Common myeloid progenitor, CD34-positive (primary cell): ENCODE measurements around the gene CNOT1.

Experiments
- CTCF ChIA-PET: fragments of 350-600 bp; sonication (Branson Sonifier 250); formaldehyde crosslinking; loops from one replicate; lab custom pipeline; 2021; ENCODE audit warnings: antibody characterized with exemption; lab: Charles Lee
- POLR2A ChIA-PET: fragments of 350-600 bp; sonication (Branson Sonifier 250); formaldehyde crosslinking; loops from one replicate; lab custom pipeline; 2021; ENCODE audit warnings: antibody characterized with exemption; lab: Charles Lee
- DNase-seq, 3 donors: peaks; one replicate each; pipeline versions ENCODE4 v3.0.0 to v3.0.0-alpha.2; 2013
- H3K27ac ChIP-seq, 2 experiments: 1 replicate in 1 of 2; 2 replicates in 1 of 2; pipeline ENCODE4 v1.7.0; 2013; ENCODE audit warnings: inconsistent platforms in 2 of 2, low read length in 2 of 2, mild to moderate bottlenecking in 2 of 2, low read depth in 1 of 2, moderate library complexity in 1 of 2; ENCODE audit not compliant: severe bottlenecking in 2 of 2, insufficient read depth in 1 of 2, poor library complexity in 1 of 2
- H3K27me3 ChIP-seq, 5 experiments: replicated peaks in 2 of 5; 1 replicate in 3 of 5; 2 replicates in 2 of 5; pipeline versions ENCODE4 v1.6.1 to v1.7.0; 2013; ENCODE audit warnings: low read length in 4 of 5, mild to moderate bottlenecking in 2 of 5, moderate library complexity in 2 of 5, inconsistent platforms in 1 of 5; ENCODE audit not compliant: insufficient read depth in 5 of 5, control insufficient read depth in 4 of 5
- H3K36me3 ChIP-seq, 4 experiments: 1 replicate in 2 of 4; 2 replicates in 2 of 4; pipeline versions ENCODE4 v1.6.1 to v1.7.0; 2013; ENCODE audit warnings: low read length in 3 of 4, control low read depth in 1 of 4, mild to moderate bottlenecking in 1 of 4; ENCODE audit not compliant: control insufficient read depth in 4 of 4, insufficient read depth in 4 of 4
- H3K4me1 ChIP-seq, 4 experiments: 1 replicate in 3 of 4; 2 replicates in 1 of 4; pipeline versions ENCODE4 v1.6.1 to v1.7.1; 2013; ENCODE audit warnings: low read length in 3 of 4, mild to moderate bottlenecking in 3 of 4, control low read depth in 1 of 4, inconsistent platforms in 1 of 4, moderate library complexity in 1 of 4; ENCODE audit not compliant: control insufficient read depth in 4 of 4, insufficient read depth in 4 of 4; ENCODE audit errors: control extremely low read depth in 1 of 4
- H3K4me3 ChIP-seq, 7 experiments: 1 replicate in 4 of 7; 2 replicates in 3 of 7; pipeline versions ENCODE4 v1.5.1 to v1.7.0; 2013; ENCODE audit warnings: mild to moderate bottlenecking in 7 of 7, low read length in 6 of 7, moderate library complexity in 6 of 7, inconsistent platforms in 2 of 7, low read depth in 2 of 7, control low read depth in 1 of 7; ENCODE audit not compliant: insufficient read depth in 4 of 7, control insufficient read depth in 1 of 7; ENCODE audit errors: extremely low read depth in 1 of 7
- H3K9me3 ChIP-seq, 5 experiments: 1 replicate in 4 of 5; 2 replicates in 1 of 5; pipeline versions ENCODE4 v1.6.1 to v1.7.1; 2013; ENCODE audit warnings: low read length in 4 of 5, mild to moderate bottlenecking in 2 of 5, inconsistent platforms in 1 of 5, low read depth in 1 of 5, moderate library complexity in 1 of 5; ENCODE audit not compliant: control insufficient read depth in 4 of 5, insufficient read depth in 2 of 5; ENCODE audit errors: control extremely low read depth in 1 of 5
- WGBS: methylation state at CpG from one replicate; pipeline ENCODE4 v1.1.5; 2013; ENCODE audit not compliant: insufficient coverage; 5-methylcytosine and 5-hydroxymethylcytosine counted together

Gene CNOT1

GRCh38 chr16:58542291-58542690 lies 87.3 kb downstream of the CNOT1 start:
- POLR2A ChIA-PET = no interaction called here
- DNase-seq = no peak
- H3K4me1 ChIP-seq = no peaks in the 10 kb centered on the region
- no peak overlapping the region for H3K27ac ChIP-seq
- H3K27me3 ChIP-seq = no peaks in the 10 kb centered on the region
- 94% methylated on average over 1 of the region's 1 CpG for WGBS
- H3K9me3 ChIP-seq = no peaks in the 10 kb centered on the region
- H3K4me3 ChIP-seq = no peak overlapping the region
- H3K36me3 ChIP-seq = peaks cover 50 to 92% (median 69%) of the 10 kb centered on the region in 4 experiments
- CTCF ChIA-PET = interaction anchor here (0.8 to 1.2 kb wide), 2 partner anchors 16 to 23 kb away, joined by 3 to 4 read pairs; no protein-coding TSS in a partner anchor

GRCh38 chr16:58541711-58542110 lies 87.9 kb downstream of the CNOT1 start:
- H3K9me3 ChIP-seq = no peaks in the 10 kb centered on the region
- no peaks in the 10 kb centered on the region for H3K4me1 ChIP-seq
- H3K36me3 ChIP-seq = peaks cover 55 to 92% (median 72%) of the 10 kb centered on the region in 4 experiments
- no peak overlapping the region for H3K4me3 ChIP-seq
- ChIA-PET CTCF (interaction anchor here (0.8 to 1.2 kb wide), 2 partner anchors 17 to 22 kb away, joined by 3 to 4 read pairs; no protein-coding TSS in a partner anchor), POLR2A (no interaction called here)
- WGBS = 100% methylated on average over 1 of the region's 2 CpGs
- no peaks in the 10 kb centered on the region for H3K27me3 ChIP-seq
- no peak for DNase-seq
- H3K27ac ChIP-seq = no peak overlapping the region

GRCh38 chr16:58537124-58537906 lies 92.3 kb downstream of the CNOT1 start:
- no peak overlapping the region for H3K4me3 ChIP-seq
- no peak for DNase-seq
- 86% methylated on average over 7 of the region's 10 CpGs for WGBS
- ChIA-PET POLR2A (no interaction called here), CTCF (interaction anchor here (1.3 kb wide), 1 partner anchor 25 kb away, joined by 3 read pairs; no protein-coding TSS in a partner anchor)
- H3K4me1 ChIP-seq = no peaks in the 10 kb centered on the region
- no peaks in the 10 kb centered on the region for H3K27me3 ChIP-seq
- peaks cover 38 to 92% (median 68%) of the 10 kb centered on the region in 4 experiments for H3K36me3 ChIP-seq
- no peaks in the 10 kb centered on the region for H3K9me3 ChIP-seq
- no peak overlapping the region for H3K27ac ChIP-seq

- Histone ChIP-seq H3K27me3 (no peaks in the 10 kb centered on the region), H3K36me3 (peaks cover 43 to 92% (median 67%) of the 10 kb centered on the region in 4 experiments), H3K4me3 (no peak overlapping the region), H3K9me3 (no peaks in the 10 kb centered on the region), H3K27ac (no peak overlapping the region), H3K4me1 (no peaks in the 10 kb centered on the region)
- 97% methylated on average over 4 of the region's 5 CpGs for WGBS
- POLR2A ChIA-PET = no interaction called here
- no peak for DNase-seq
- CTCF ChIA-PET = interaction anchor here (1.3 kb wide), 1 partner anchor 24 kb away, joined by 3 read pairs; no protein-coding TSS in a partner anchor
Measured at GRCh38 chr16:58536278-58536677, 93.3 kb downstream of the CNOT1 start.

GRCh38 chr16:58535100-58535499 lies 94.5 kb downstream of the CNOT1 start:
- H3K36me3 ChIP-seq = peaks cover 42 to 94% (median 70%) of the 10 kb centered on the region in 4 experiments
- ChIA-PET CTCF (no interaction called here), POLR2A (interaction anchor here (0.6 kb wide), 1 partner anchor 32 kb away, joined by 3 read pairs; no protein-coding TSS in a partner anchor)
- H3K4me1 ChIP-seq = no peaks in the 10 kb centered on the region
- H3K4me3 ChIP-seq = no peak overlapping the region
- H3K27ac ChIP-seq = no peak overlapping the region
- H3K27me3 ChIP-seq = no peaks in the 10 kb centered on the region
- H3K9me3 ChIP-seq = no peaks in the 10 kb centered on the region
- DNase-seq = no peak
- 100% methylated on average over 2 of the region's 3 CpGs for WGBS

GRCh38 chr16:58533751-58534470 lies 95.7 kb downstream of the CNOT1 start:
- H3K9me3 ChIP-seq = no peaks in the 10 kb centered on the region
- no peaks in the 10 kb centered on the region for H3K27me3 ChIP-seq
- POLR2A ChIA-PET = no interaction called here
- H3K4me3 ChIP-seq = no peak overlapping the region
- DNase-seq = no peak
- CTCF ChIA-PET = interaction anchor here (0.7 kb wide), 1 partner anchor 14 kb away, joined by 3 read pairs; no protein-coding TSS in a partner anchor
- no peaks in the 10 kb centered on the region for H3K4me1 ChIP-seq
- peaks cover 44 to 92% (median 68%) of the 10 kb centered on the region in 4 experiments for H3K36me3 ChIP-seq
- H3K27ac ChIP-seq = no peak overlapping the region
- 95% methylated on average over 12 of the region's 14 CpGs for WGBS
